HG03457 (cell line): ENCODE results near the gene RGS1.

Source experiments
- ATAC-seq: cut with Tn5 transposase; IDR thresholded peaks from one replicate; pipeline ENCODE4 v1.9.1; 2021; ENCODE audit warnings: moderate number of reproducible peaks; ENCODE audit not compliant: unreplicated experiment

Gene RGS1

GRCh38 chr1:192552760-192553191, 22.8 kb upstream of the RGS1 start:
- peak; percentile 23 for ATAC-seq

- no peak for ATAC-seq
Observed at GRCh38 chr1:192553741-192554140, 21.8 kb upstream of the RGS1 start.

GRCh38 chr1:192554904-192555303, 20.7 kb upstream of the RGS1 start:
- ATAC-seq = no peak

- ATAC-seq = no peak
Observed at GRCh38 chr1:192555399-192555798, 20.2 kb upstream of the RGS1 start.

- no peak for ATAC-seq
Observed at GRCh38 chr1:192557841-192558595, 17.6 kb upstream of the RGS1 start.

- peak; percentile 62 for ATAC-seq
Observed at GRCh38 chr1:192559115-192560006, 16.2 kb upstream of the RGS1 start.

GRCh38 chr1:192561301-192561700, 14.3 kb upstream of the RGS1 start:
- no peak for ATAC-seq

- ATAC-seq = no peak
Observed at GRCh38 chr1:192563129-192563528, 12.4 kb upstream of the RGS1 start.

- no peak for ATAC-seq
Observed at GRCh38 chr1:192564099-192564498, 11.5 kb upstream of the RGS1 start.

- no peak for ATAC-seq
Observed at GRCh38 chr1:192565946-192566345, 9.6 kb upstream of the RGS1 start.

- no peak for ATAC-seq
Observed at GRCh38 chr1:192566657-192567056, 8.9 kb upstream of the RGS1 start.

- ATAC-seq = no peak
Observed at GRCh38 chr1:192568063-192568462, 7.5 kb upstream of the RGS1 start.

- ATAC-seq = no peak
Observed at GRCh38 chr1:192571668-192572067, 3.9 kb upstream of the RGS1 start.

GRCh38 chr1:192573499-192573898, 2.1 kb upstream of the RGS1 start:
- no peak for ATAC-seq

- no peak for ATAC-seq
Observed at GRCh38 chr1:192574073-192574472, 1.5 kb upstream of the RGS1 start.

GRCh38 chr1:192576190-192577144, 894 bp downstream of the RGS1 start:
- no peak for ATAC-seq

- ATAC-seq = no peak
Observed at GRCh38 chr1:192577145-192578140, 1.9 kb downstream of the RGS1 start.

- no peak for ATAC-seq
Observed at GRCh38 chr1:192578144-192578909, 2.8 kb downstream of the RGS1 start.
